22Rv1 (cell line): ENCODE results near the gene URGCP.

ENCODE experiments used
- H3K27ac ChIP-seq: fragments of 450-650 bp; 2 replicates; pipeline ENCODE4 v1.5.1; 2017
- ZFX ChIP-seq: fragments of 450-650 bp; IDR thresholded peaks from 2 replicates; pipeline ENCODE4 v1.6.1; 2017; ENCODE audit warnings: antibody characterized with exemption, borderline replicate concordance
- TF ChIP-seq, protein P1 (sequence below): fragments of 450-650 bp; IDR thresholded peaks from 2 replicates; pipeline ENCODE4 v1.5.1; 2017; ENCODE audit warnings: mild to moderate bottlenecking

Gene URGCP

DNA sequence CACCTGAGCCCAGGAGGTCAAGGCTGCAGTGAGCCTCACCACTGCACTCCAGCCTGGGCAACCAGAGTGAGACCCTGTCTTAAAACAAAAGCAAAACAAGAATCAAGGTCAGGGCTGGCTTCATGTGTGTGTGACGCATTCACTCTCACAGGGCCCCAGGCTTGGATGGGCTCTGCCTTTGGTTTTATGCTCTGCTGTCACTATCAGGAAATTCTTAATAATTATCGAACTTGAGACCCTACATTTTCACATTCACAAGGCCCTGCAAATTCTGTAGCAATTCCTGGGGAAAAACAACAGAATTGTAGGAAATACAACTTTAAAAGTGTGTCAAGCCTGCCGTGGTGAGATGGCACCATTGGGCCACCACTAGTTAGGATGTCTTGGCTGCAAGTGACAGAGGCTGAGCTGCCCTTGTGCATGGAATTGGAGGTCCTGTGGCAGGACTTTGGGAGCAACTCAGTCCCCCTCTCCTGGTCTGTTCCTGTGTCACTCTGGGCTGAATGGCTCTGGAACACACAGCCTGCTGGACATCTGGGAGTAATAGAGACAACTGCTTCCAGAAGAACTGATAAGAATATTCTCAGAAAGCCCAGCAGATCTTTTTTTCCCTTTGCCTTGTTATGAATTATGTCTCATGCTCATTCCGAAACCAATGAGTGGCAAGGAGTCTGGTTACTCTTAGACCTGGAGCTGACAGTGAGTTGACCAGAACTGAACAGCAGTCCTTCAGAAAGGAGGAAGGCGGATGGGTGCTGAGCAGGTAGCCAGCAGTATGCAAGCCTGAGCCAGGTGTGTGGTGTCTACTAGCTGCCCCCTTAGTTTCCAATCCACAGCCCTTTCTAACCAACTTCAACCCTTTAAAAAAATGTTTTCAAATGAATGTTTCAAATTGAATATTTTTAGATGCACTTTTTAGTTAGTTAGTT is 23.4 kb upstream of the URGCP start:
- TF ChIP-seq, protein P1, sequence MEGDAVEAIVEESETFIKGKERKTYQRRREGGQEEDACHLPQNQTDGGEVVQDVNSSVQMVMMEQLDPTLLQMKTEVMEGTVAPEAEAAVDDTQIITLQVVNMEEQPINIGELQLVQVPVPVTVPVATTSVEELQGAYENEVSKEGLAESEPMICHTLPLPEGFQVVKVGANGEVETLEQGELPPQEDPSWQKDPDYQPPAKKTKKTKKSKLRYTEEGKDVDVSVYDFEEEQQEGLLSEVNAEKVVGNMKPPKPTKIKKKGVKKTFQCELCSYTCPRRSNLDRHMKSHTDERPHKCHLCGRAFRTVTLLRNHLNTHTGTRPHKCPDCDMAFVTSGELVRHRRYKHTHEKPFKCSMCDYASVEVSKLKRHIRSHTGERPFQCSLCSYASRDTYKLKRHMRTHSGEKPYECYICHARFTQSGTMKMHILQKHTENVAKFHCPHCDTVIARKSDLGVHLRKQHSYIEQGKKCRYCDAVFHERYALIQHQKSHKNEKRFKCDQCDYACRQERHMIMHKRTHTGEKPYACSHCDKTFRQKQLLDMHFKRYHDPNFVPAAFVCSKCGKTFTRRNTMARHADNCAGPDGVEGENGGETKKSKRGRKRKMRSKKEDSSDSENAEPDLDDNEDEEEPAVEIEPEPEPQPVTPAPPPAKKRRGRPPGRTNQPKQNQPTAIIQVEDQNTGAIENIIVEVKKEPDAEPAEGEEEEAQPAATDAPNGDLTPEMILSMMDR = no peak
- TF ChIP-seq ZFX = no peak
- H3K27ac ChIP-seq = no peak overlapping the region

DNA sequence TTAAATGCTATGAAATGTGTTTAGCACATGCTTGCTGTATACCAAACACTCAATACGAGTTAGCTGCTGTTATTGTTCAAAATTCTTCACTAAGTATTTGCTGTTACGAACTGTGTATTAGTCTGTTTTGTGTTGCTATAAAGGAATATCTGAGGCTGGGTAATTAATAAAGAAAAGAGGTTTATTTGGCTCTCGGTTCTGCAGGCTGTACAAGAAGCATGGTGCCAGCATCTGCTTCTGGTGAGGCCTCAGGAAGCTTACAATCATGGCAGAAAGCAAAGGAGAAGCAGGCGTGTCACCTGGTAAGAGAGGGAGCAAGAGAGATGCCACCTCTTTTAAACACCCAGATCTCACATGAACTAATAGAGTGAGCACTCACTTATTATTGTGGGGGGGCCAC is 21.4 kb upstream of the URGCP start:
- no peak for TF ChIP-seq ZFX
- TF ChIP-seq, protein P1 = no peak
- H3K27ac ChIP-seq = no peak overlapping the region; the same call in 1 of the 2 replicates

DNA sequence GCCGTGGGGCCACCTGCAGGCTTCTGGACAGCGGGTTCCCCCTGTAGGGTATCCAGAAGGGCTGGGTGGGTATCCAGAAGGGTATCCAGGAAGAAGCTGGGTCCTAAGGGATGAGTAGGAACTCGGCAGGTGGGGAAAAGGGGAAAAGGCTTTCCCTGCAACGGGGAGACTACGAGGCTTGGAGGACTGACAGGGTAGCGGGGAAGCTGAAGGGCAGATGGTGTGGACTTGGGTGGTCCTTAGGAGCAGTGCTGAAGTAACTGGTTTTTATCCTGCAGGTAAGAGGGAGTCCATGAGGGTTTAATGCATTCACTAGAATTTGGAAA is 20.4 kb upstream of the URGCP start:
- H3K27ac ChIP-seq = peak overlapping the region; percentile 97
- TF ChIP-seq, protein P1 = no peak
- no peak for TF ChIP-seq ZFX

DNA sequence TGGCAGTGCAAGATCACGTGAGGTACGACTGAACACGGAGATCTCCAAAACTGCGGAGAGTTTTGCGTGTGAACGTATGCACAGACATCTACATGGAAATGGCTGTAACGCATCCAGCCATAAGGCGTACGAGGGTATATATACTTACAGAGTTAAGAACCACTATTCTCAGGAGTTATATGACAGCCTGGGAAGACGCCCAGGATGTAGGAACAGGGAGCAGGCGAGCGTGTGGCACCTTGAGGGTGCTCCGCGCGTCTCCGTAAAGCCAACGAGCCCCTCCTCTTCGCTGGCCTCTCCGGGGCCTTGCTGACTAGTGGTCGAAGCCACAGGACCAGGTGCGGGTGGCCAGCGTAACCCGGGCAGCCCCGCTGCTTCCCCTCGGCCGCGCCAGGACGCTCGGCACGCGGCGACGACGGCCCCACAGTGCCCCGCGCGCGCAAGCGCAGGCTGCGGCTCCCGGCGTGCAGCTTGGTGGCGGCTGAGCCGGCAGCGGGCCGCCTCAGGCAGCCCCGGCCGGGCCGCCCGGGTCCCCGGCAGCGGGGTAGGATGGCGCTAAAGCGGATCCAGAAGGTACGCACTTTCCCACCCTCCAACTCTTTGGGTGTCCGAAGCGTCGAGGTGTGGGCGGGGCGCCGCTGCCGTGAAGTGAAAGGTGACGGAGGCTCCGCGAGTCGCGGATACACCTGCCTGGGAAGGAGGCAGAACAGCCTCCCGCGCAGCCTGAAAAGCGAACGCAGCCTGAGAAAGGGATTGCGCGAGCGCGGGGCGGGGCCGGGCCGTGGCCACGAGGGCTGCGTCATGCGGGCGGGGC is 19.8 kb upstream of the URGCP start, which contains the start of gene UBE2D4:
Gene UBE2D4 (plus strand): TSS at position 453 of the 814 bp plus-strand sequence. CDS start 97 bp downstream, at position 550.
- peak within 1 kb of the TSS; percentile 97 for H3K27ac ChIP-seq
- TF ChIP-seq ZFX = no peak
- TF ChIP-seq, protein P1 = 0 out of 2 replicates have a peak, but pooled peaks have one; percentile 19

DNA sequence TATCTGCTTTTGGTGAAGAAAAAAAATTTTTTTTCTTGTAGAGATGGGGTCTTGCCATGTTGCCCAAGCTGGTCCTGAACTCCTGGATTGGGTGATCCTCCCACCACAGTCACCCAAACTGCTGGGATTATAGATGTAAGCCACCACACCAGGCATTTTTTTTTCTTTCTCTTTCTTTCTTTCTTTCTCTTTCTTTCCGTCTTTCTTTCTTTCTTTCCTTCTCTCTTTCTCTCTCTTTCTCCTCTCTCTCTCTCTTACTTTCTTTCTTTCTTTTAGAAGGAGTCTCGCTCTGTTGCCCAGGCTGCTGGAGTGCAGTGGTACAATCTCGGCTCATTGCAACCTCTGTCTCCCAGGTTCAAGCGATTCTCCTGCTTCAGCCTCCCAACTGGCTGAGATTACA is 16.3 kb upstream of the URGCP start:
- H3K27ac ChIP-seq = no peak overlapping the region
- TF ChIP-seq, protein P1 = no peak
- TF ChIP-seq ZFX = no peak

DNA sequence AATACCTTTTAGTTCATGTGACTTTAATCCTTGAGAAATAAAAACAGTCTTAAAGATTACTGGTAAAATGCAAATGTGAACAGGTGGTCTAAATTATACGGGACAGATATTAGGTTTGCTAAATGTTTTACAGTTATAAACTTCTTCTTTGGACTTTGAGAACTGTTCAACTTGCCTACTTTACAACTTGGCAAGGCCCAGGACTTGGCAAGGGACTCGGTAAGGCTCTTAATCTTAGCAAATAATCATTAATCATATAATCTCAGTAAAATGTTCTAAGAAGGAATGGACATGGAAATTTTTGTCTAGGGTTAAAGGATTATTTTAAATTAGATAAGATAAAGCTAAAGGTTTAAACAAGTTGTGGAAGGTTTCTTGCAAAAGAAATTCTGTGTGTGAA is 15.0 kb upstream of the URGCP start:
- no peak overlapping the region; the same call in 1 of the 2 replicates for H3K27ac ChIP-seq
- TF ChIP-seq, protein P1 = no peak
- no peak for TF ChIP-seq ZFX

DNA sequence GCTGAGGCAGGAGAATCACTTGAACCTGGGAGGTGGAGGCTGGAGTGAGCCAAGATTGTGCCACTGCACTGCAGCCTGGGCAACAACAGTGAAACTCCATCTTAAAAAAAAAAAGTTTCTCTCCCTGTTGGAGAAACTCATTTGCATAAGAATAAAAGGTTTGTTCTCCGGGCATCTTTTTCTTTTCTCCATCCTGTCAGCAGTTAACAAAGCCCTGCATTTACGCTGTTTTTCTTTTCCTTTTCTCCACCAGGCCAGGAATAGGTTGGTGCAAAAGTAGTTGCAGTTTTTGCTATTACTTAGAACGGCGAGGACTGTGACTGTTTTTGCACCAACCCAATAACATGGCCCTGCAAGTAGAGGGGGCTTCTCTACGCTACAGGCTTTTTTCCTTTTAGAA is 9.5 kb upstream of the URGCP start:
- TF ChIP-seq ZFX = no peak
- TF ChIP-seq, protein P1 = no peak
- no peak overlapping the region for H3K27ac ChIP-seq
